ENCODE results near the gene KCTD4.

Gene KCTD4

DNA sequence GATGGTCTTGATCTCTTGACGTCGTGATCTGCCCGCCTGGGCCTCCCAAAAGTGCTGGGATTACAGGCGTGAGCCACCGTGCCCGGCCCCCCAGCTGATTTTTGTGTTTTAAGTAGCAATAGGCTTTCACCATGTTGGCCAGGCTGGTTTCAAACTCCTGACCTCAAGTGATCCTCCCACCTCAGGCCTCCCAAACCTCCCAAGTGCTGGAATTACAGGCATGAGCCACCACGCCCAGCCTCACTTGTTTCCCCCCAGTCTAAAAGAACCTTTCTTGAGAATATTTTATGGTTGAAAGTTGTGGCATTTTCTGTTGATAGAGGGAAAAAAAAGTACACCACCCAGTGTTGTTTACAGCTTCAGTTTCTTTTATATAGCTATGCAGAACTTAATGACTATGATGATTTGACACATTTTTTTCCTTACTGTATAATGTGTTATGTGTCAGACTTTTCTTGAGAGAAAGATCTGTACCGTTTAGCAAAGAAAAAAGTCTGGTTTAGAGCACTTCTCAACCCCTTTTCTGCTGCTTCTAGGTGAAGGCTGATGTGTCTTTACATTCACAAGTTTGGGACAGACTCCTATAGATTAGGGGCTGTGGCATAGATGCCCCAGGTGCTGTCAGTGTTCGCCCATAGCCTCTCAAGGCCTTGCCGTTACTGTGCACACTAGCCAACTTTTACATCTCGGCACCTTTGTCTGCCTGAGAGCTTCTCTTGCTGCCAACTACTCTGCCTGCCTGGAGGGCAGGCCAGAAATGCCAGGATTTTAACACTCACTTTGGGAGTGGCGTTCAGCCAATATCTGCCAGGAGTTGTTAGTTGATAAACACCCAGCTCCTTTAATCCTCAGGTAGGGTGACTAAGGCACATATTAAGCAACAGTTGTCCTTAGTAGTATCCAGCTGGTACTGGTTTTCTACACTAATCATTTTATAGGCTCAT, 33.0 kb downstream of the KCTD4 start:
- DNase-seq = no peak
- TF ChIP-seq EZH2 (optimal IDR thresholded peaks at IDR 0.05; ENCODE audit: low read depth, low read length) = no peak
- TF ChIP-seq, protein P1, sequence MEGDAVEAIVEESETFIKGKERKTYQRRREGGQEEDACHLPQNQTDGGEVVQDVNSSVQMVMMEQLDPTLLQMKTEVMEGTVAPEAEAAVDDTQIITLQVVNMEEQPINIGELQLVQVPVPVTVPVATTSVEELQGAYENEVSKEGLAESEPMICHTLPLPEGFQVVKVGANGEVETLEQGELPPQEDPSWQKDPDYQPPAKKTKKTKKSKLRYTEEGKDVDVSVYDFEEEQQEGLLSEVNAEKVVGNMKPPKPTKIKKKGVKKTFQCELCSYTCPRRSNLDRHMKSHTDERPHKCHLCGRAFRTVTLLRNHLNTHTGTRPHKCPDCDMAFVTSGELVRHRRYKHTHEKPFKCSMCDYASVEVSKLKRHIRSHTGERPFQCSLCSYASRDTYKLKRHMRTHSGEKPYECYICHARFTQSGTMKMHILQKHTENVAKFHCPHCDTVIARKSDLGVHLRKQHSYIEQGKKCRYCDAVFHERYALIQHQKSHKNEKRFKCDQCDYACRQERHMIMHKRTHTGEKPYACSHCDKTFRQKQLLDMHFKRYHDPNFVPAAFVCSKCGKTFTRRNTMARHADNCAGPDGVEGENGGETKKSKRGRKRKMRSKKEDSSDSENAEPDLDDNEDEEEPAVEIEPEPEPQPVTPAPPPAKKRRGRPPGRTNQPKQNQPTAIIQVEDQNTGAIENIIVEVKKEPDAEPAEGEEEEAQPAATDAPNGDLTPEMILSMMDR (IDR thresholded peaks at IDR 0.05; ENCODE audit: low read length) = no peak
- TF ChIP-seq EZH2phosphoT487 (IDR thresholded peaks at IDR 0.05; ENCODE audit: low read length) = no peak
- H4K20me1 ChIP-seq (ENCODE audit: insufficient read depth, low read length) = no peaks in the 10 kb centered on the region
- no peak overlapping the region for H2AFZ ChIP-seq (ENCODE audit: low read length)
- no peak overlapping the region for H3K9ac ChIP-seq (ENCODE audit: low read length)
- H3K4me1 ChIP-seq (ENCODE audit: low read length) = no peaks in the 10 kb centered on the region
- H3K79me2 ChIP-seq (ENCODE audit: low read length) = no peaks in the 10 kb centered on the region
- H3K27ac ChIP-seq (ENCODE audit: low read length) = no peak overlapping the region
- H3K4me2 ChIP-seq (ENCODE audit: low read depth, low read length) = no peak overlapping the region
- H3K4me3 ChIP-seq (ENCODE audit: low read length) = no peak overlapping the region
- no peaks in the 10 kb centered on the region for H3K27me3 ChIP-seq (replicated peaks; ENCODE audit: insufficient read depth, low read length)
- H3F3A ChIP-seq (ENCODE audit: insufficient read depth, low read length) = no peaks in the 10 kb centered on the region
- H3K9me2 ChIP-seq (replicated peaks; ENCODE audit: insufficient read depth, low read length) = no peaks in the 10 kb centered on the region
- no peaks in the 10 kb centered on the region for H3K36me3 ChIP-seq (replicated peaks; ENCODE audit: insufficient read depth, low read length)
- H3K9me3 ChIP-seq (replicated peaks; ENCODE audit: insufficient read depth, low read length) = no peaks in the 10 kb centered on the region

DNA sequence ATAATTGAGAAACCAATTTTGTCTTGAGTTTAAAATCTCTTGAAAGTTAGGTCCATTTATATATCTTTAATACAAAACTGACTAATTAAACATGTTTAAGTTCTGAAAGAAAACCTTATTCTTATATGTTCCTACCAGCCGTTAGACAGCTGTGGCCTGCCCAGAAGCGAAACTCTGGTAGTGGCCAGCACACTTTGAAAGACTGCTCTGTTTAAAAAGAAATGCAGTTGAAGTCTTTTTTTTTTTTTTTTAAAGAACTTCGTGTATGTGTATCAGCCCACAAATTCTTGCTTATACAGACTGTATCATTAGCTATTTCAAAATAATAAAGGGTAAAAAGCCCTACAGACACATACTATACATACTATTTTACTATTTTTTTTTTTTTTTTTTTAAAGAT, 34.0 kb downstream of the KCTD4 start:
- Histone ChIP-seq H3K9me3 (replicated peaks; ENCODE audit: insufficient read depth, low read length) (no peaks in the 10 kb centered on the region), H3K4me3 (ENCODE audit: low read length) (no peak overlapping the region), H3K9ac (ENCODE audit: low read length) (no peak overlapping the region), H3K4me1 (ENCODE audit: low read length) (no peaks in the 10 kb centered on the region), H3F3A (ENCODE audit: insufficient read depth, low read length) (no peaks in the 10 kb centered on the region), H3K79me2 (ENCODE audit: low read length) (no peaks in the 10 kb centered on the region), H3K9me2 (replicated peaks; ENCODE audit: insufficient read depth, low read length) (no peaks in the 10 kb centered on the region), H3K4me2 (ENCODE audit: low read depth, low read length) (no peak overlapping the region), H3K36me3 (replicated peaks; ENCODE audit: insufficient read depth, low read length) (no peaks in the 10 kb centered on the region), H3K27ac (ENCODE audit: low read length) (no peak overlapping the region), H2AFZ (ENCODE audit: low read length) (no peak overlapping the region), H3K27me3 (replicated peaks; ENCODE audit: insufficient read depth, low read length) (no peaks in the 10 kb centered on the region), H4K20me1 (ENCODE audit: insufficient read depth, low read length) (no peaks in the 10 kb centered on the region)
- no peak for DNase-seq
- TF ChIP-seq, protein P1 (IDR thresholded peaks at IDR 0.05; ENCODE audit: low read length) = no peak
- TF ChIP-seq EZH2phosphoT487 (IDR thresholded peaks at IDR 0.05; ENCODE audit: low read length) (no peak), EZH2 (optimal IDR thresholded peaks at IDR 0.05; ENCODE audit: low read depth, low read length) (no peak)

DNA sequence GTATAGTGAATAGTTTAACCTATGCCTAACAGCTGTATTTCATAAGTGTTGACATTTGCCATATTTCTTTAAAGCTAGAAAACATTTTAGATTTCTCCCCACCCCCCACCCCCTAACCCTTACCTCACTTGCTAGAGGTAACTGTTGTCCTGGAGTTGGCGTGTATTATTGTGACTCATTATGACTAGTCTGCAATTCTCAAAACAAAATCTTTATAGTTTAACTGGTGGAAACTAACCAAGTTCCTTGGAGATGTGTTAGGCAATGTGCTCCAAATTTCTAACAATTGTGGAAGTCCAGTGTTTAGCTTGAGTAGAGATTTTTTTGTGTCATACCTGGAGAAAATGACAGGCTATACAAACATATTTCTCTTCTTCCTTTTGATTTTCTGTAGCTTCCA, 38.0 kb downstream of the KCTD4 start:
- H3K4me3 ChIP-seq (ENCODE audit: low read length) = no peak overlapping the region
- TF ChIP-seq EZH2phosphoT487 (IDR thresholded peaks at IDR 0.05; ENCODE audit: low read length) (no peak), EZH2 (optimal IDR thresholded peaks at IDR 0.05; ENCODE audit: low read depth, low read length) (no peak)
- TF ChIP-seq, protein P1 (IDR thresholded peaks at IDR 0.05; ENCODE audit: low read length) = no peak
- H3K4me1 ChIP-seq (ENCODE audit: low read length) = no peaks in the 10 kb centered on the region; the same call in 1 of the 2 replicates
- no peaks in the 10 kb centered on the region for H3K27me3 ChIP-seq (replicated peaks; ENCODE audit: insufficient read depth, low read length)
- DNase-seq = no peak
- no peak overlapping the region for H2AFZ ChIP-seq (ENCODE audit: low read length)
- H3K36me3 ChIP-seq (replicated peaks; ENCODE audit: insufficient read depth, low read length) = no peaks in the 10 kb centered on the region
- no peaks in the 10 kb centered on the region for H3K79me2 ChIP-seq (ENCODE audit: low read length)
- H4K20me1 ChIP-seq (ENCODE audit: insufficient read depth, low read length) = no peaks in the 10 kb centered on the region
- no peaks in the 10 kb centered on the region for H3K9me2 ChIP-seq (replicated peaks; ENCODE audit: insufficient read depth, low read length)
- H3K27ac ChIP-seq (ENCODE audit: low read length) = no peak overlapping the region
- no peak overlapping the region for H3K4me2 ChIP-seq (ENCODE audit: low read depth, low read length)
- H3K9ac ChIP-seq (ENCODE audit: low read length) = no peak overlapping the region
- H3K9me3 ChIP-seq (replicated peaks; ENCODE audit: insufficient read depth, low read length) = no peaks in the 10 kb centered on the region
- 0 out of 2 replicates have a peak, but pooled peaks cover 3% of the 10 kb centered on the region for H3F3A ChIP-seq (ENCODE audit: insufficient read depth, low read length)

All from MM.1S (cell line).